GM23248 (cell line): ENCODE data around the gene SPOP. TPM values are rescaled to one million over a fixed set of nuclear protein-coding genes. Genes with fewer than 3 reads are reported as not detected.

Experiments
- DNase-seq: peaks from one replicate; pipeline ENCODE4 v3.0.0-alpha.2; 2015
- H2AFZ ChIP-seq: fragments of 200-600 bp; sonication (generic); 2 replicates; pipeline ENCODE4 v1.6.1; 2016; ENCODE audit warnings: antibody characterized with exemption
- H3F3A ChIP-seq: fragments of 200-600 bp; sonication (generic); 2 replicates; pipeline ENCODE4 v1.6.1; 2016; ENCODE audit warnings: mild to moderate bottlenecking, antibody characterized with exemption, mixed run types; ENCODE audit not compliant: insufficient read depth
- H3K27ac ChIP-seq: fragments of 200-600 bp; sonication (generic); 2 replicates; pipeline ENCODE4 v1.5.1; 2016; ENCODE audit warnings: mild to moderate bottlenecking
- H3K27me3 ChIP-seq: fragments of 200-600 bp; sonication (generic); replicated peaks from 2 replicates; pipeline ENCODE4 v1.6.1; 2016; ENCODE audit warnings: mild to moderate bottlenecking; ENCODE audit not compliant: insufficient read depth
- H3K36me3 ChIP-seq: fragments of 200-600 bp; sonication (generic); 2 replicates; pipeline ENCODE4 v1.6.1; 2016; ENCODE audit warnings: low read depth, mild to moderate bottlenecking
- H3K4me1 ChIP-seq: fragments of 200-600 bp; sonication (generic); 2 replicates; pipeline ENCODE4 v1.6.1; 2016; ENCODE audit warnings: mild to moderate bottlenecking; ENCODE audit not compliant: insufficient read depth
- H3K4me2 ChIP-seq: fragments of 200-600 bp; sonication (generic); one replicate; pipeline ENCODE4 v1.6.1; 2016; ENCODE audit warnings: mild to moderate bottlenecking; ENCODE audit not compliant: unreplicated experiment
- H3K4me3 ChIP-seq: fragments of 200-600 bp; sonication (generic); 2 replicates; pipeline ENCODE4 v1.5.1; 2016; ENCODE audit warnings: mild to moderate bottlenecking
- H3K79me2 ChIP-seq: fragments of 200-600 bp; sonication (generic); 2 replicates; pipeline ENCODE4 v1.6.1; 2016; ENCODE audit warnings: mild to moderate bottlenecking; ENCODE audit not compliant: insufficient read depth
- H3K9ac ChIP-seq: fragments of 200-600 bp; sonication (generic); 2 replicates; pipeline ENCODE4 v1.6.1; 2016; ENCODE audit warnings: mild to moderate bottlenecking
- H3K9me2 ChIP-seq: fragments of 200-600 bp; sonication (generic); 2 replicates; pipeline ENCODE4 v1.6.1; 2016; ENCODE audit warnings: mixed run types, mild to moderate bottlenecking, moderate library complexity; ENCODE audit not compliant: insufficient read depth
- H3K9me3 ChIP-seq: fragments of 200-600 bp; sonication (generic); one replicate; pipeline ENCODE4 v1.6.1; 2017; ENCODE audit warnings: low read depth
- H4K20me1 ChIP-seq: fragments of 200-600 bp; sonication (generic); 2 replicates; pipeline ENCODE4 v1.6.0; 2016; ENCODE audit not compliant: insufficient read depth
- EZH2 ChIP-seq: fragments of 200-600 bp; sonication (generic); IDR thresholded peaks from 2 replicates; pipeline ENCODE4 v1.6.1; 2018; ENCODE audit warnings: antibody characterized with exemption, mild to moderate bottlenecking; ENCODE audit not compliant: insufficient read depth, poor library complexity, severe bottlenecking
- EZH2phosphoT487 ChIP-seq: fragments of 200-600 bp; sonication (generic); IDR thresholded peaks from 2 replicates; pipeline ENCODE4 v1.6.1; 2018; ENCODE audit warnings: antibody characterized with exemption, moderate library complexity, mild to moderate bottlenecking, low read depth; ENCODE audit not compliant: insufficient read depth
- WGBS, 2 experiments: methylation state at CpG; one replicate each; pipeline ENCODE4 v1.1.6; 2015 to 2017; ENCODE audit warnings: low lambda C conversion rate in 2 of 2, low coverage in 1 of 2; ENCODE audit errors: missing lambda C conversion rate in 2 of 2; 5-methylcytosine and 5-hydroxymethylcytosine counted together
- in situ Hi-C: fragments of 300-500 bp; cut with MboI; formaldehyde crosslinking; loops from 2 replicates; pipeline ENCODE4 v1.15.0; 2020
- polyA plus RNA-seq: library from polyadenylated mRNA; unstranded; fragments of >200 nt; fragmentation: Nextera tagmentation; extraction: Ambion mirVana; gene quantifications from 2 replicates; pipeline ENCODE4 v1.2.1, GENCODE V29; 2016
- total RNA-seq: library from RNA; depleted of rRNA; stranded (reverse); fragments of >200 nt; shearing (Covaris generic); gene quantifications from 2 replicates; pipeline ENCODE4 v1.2.3, GENCODE V29; 2014

The SPOP gene
- total and polyA plus RNA-seq, 2 experiments from 2014 or later, result 64.1 to 69.8 TPM

- H4K20me1 ChIP-seq, result no peaks in the 10 kb centered on the region
- no peaks in the 10 kb centered on the region for H3K27me3 ChIP-seq
- TF ChIP-seq EZH2 (no peak), EZH2phosphoT487 (no peak)
- H3K4me1 ChIP-seq, result no peaks in the 10 kb centered on the region
- H2AFZ ChIP-seq, result no peak overlapping the region; the same call in 1 of the 2 replicates
- H3K27ac ChIP-seq, result no peak overlapping the region
- no peaks in the 10 kb centered on the region for H3K79me2 ChIP-seq
- in situ Hi-C loops, result no loop called here
- no peaks in the 10 kb centered on the region for H3F3A ChIP-seq
- no peaks in the 10 kb centered on the region for H3K9me3 ChIP-seq
- 32 to 35% methylated on average over 8 of the region's 8 CpGs for WGBS, 2 experiments
- no peak overlapping the region for H3K4me2 ChIP-seq
- DNase-seq, result no peak
- H3K9ac ChIP-seq, result no peak overlapping the region
- no peak overlapping the region for H3K4me3 ChIP-seq
- no peaks in the 10 kb centered on the region for H3K36me3 ChIP-seq
- H3K9me2 ChIP-seq, result no peaks in the 10 kb centered on the region
These were observed 45.5 kb upstream of the SPOP start for GRCh38 chr17:49723423-49723822.

GRCh38 chr17:49722066-49722465 lies 44.2 kb upstream of the SPOP start:
- in situ Hi-C loops, result no loop called here
- WGBS, 2 experiments, result 90 to 95% methylated on average over 3 of the region's 3 CpGs

GRCh38 chr17:49717371-49717861 lies 39.5 kb upstream of the SPOP start:
- Histone ChIP-seq H3K4me2 (no peak overlapping the region), H3K27me3 (no peaks in the 10 kb centered on the region), H3K9ac (no peak overlapping the region), H2AFZ (no peak overlapping the region), H3F3A (no peaks in the 10 kb centered on the region), H3K4me3 (no peak overlapping the region), H3K79me2 (no peaks in the 10 kb centered on the region), H3K9me2 (no peaks in the 10 kb centered on the region), H3K27ac (no peak overlapping the region), H3K36me3 (no peaks in the 10 kb centered on the region), H3K9me3 (no peaks in the 10 kb centered on the region), H3K4me1 (no peaks in the 10 kb centered on the region), H4K20me1 (no peaks in the 10 kb centered on the region)
- in situ Hi-C loops, result no loop called here
- TF ChIP-seq EZH2 (no peak), EZH2phosphoT487 (no peak)
- 93 to 94% methylated on average over 10 of the region's 10 CpGs for WGBS, 2 experiments
- DNase-seq, result no peak

More at GRCh38 chr17:49722066-49722465, 44.2 kb upstream of the SPOP start:
- H3K27me3 ChIP-seq, result no peaks in the 10 kb centered on the region
- no peak for DNase-seq
- no peaks in the 10 kb centered on the region for H3K4me1 ChIP-seq
- no peaks in the 10 kb centered on the region for H3K9me2 ChIP-seq
- H3F3A ChIP-seq, result no peaks in the 10 kb centered on the region
- H3K4me2 ChIP-seq, result no peak overlapping the region
- H3K79me2 ChIP-seq, result no peaks in the 10 kb centered on the region
- H3K9ac ChIP-seq, result no peak overlapping the region
- no peak overlapping the region for H3K27ac ChIP-seq
- H2AFZ ChIP-seq, result no peak overlapping the region
- TF ChIP-seq EZH2 (no peak), EZH2phosphoT487 (no peak)
- no peak overlapping the region for H3K4me3 ChIP-seq
- H3K9me3 ChIP-seq, result no peaks in the 10 kb centered on the region
- no peaks in the 10 kb centered on the region for H3K36me3 ChIP-seq
- H4K20me1 ChIP-seq, result no peaks in the 10 kb centered on the region

DNA sequence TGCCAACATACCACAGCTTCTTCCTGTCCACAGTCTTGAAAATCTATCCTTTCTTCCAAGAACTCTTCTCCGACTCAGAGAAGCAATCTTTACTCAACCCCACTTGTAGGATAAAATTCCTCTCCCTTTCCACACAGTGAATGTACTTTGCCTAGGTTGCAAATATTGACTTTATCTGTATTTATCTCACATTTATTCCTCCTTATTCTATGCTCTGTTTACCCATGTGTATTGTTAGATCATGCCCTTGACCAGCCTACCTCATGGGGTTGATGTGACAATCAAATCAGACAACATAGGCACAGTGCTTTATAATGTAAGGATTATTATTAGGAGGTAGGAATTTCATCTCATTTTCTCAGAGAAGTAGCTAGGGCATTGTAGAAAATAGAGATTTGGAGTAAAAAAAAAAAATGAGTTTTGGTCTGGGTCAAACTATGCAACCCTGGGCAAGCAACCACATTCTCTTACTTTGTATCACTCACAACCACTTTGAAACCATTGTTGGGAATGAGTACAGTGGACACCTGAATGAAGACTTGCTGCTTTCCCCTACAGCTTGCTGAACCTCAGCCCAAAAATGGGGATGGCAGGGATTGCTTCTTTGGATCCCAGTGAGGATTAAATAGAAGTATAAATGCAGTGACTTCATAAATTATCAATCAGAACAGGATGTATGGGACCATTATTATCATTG lies 38.9 kb upstream of the SPOP start:
- Histone ChIP-seq H3K4me2 (no peak overlapping the region), H4K20me1 (no peaks in the 10 kb centered on the region), H3K27me3 (no peaks in the 10 kb centered on the region), H3K9me2 (no peaks in the 10 kb centered on the region), H3K9ac (no peak overlapping the region), H3K4me3 (no peak overlapping the region), H2AFZ (no peak overlapping the region), H3K27ac (no peak overlapping the region), H3K4me1 (no peaks in the 10 kb centered on the region), H3K79me2 (no peaks in the 10 kb centered on the region), H3K36me3 (no peaks in the 10 kb centered on the region), H3K9me3 (no peaks in the 10 kb centered on the region), H3F3A (no peaks in the 10 kb centered on the region)
- in situ Hi-C loops, result no loop called here
- 68 to 79% methylated on average over 1 of the region's 1 CpG for WGBS, 2 experiments
- DNase-seq, result no peak
- TF ChIP-seq EZH2 (no peak), EZH2phosphoT487 (no peak)
